NCI-H1436 treated with DMSO at 0.1 percent for 48 hours (cell line): ENCODE results near the gene MSH5.
A peak's percentile ranks its signal among the peaks of the same experiment; 100 is the strongest.
"Not testable (repeated sequence)": the region's sequence is repeated elsewhere in the genome, so short reads cannot be mapped to it uniquely, and the experiment has no call there.

ENCODE experiments used
- DNase-seq: peaks from one replicate; lab custom pipeline; 2025; lab: John Stamatoyannopoulos, UW

The MSH5 gene

GRCh38 chr6:31778999-31779885 lies 39.4 kb downstream of the MSH5 start:
- no peak for DNase-seq

GRCh38 chr6:31779908-31780307 lies 40.1 kb downstream of the MSH5 start:
- DNase-seq, result no peak

DNA sequence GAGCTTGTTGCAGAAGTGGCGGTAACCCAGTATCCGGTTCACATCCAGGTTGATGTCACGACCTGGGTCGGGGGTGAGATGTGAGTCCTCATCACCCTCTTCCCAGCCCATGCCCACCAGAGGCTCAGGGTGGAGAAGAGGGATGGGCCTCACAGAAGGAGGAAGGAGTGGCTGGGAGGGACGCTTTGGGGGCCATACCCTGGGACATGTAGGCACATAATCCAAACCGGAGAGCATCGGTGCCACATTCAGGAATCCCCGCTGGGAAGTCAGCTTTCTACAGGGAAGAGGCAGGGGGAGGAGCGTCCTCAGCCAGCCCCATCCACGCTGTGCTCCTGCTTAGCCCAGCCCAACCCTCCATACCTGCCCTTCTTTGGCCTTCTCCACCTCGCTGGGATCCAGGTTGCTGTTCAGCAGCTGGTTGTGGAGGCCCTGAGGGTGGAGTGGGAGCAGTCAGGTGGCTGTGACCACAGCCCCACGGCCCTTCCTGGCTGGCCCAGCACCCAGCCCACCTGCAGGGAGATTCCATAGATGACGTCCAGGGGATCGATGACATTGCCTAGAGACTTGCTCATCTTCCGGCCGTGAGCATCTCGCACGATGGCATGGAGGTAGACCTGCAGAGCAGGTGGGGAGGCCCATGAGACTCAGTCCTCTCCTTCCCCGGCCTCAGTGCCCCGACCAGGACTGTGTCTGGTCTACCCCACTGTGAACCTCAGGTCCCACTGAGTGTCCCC lies 40.9 kb downstream of the MSH5 start:
- no peak for DNase-seq

GRCh38 chr6:31781244-31782125 lies 41.7 kb downstream of the MSH5 start:
- DNase-seq, result no peak

DNA sequence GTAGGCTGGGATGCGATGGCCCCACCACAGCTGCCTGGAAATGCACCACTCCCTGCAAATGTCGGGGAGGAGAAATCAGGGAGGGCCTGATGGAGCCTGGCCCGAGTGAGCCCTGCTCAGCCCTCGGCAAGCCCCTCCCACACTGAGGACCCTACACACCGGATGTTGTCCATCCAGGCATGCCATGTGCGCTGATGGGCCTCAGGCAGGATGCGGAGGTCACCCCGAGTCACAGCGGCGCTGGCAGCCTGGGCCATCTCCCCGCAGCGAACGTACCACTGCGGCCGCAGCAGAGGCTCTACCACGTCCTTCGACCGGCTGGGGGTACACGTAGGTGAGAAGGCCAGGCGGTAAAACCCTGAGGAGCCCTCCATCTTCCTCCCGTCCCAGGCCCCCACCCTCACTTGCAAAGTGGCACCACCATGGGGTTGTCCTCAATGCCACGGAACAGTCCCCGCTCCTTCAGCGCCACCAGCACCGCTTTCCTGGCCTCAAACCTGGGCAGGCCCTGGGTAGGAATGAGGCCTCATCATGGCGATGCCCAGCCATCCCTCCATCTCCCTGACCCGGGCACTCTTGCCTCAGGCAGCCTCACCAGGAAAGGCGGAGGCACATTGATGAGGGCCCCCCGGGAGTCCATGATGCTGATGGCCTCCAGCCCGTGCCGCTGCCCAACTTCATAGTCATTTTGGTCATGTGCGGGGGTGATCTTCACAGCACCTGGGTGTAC lies 42.5 kb downstream of the MSH5 start:
- no peak for DNase-seq

DNA sequence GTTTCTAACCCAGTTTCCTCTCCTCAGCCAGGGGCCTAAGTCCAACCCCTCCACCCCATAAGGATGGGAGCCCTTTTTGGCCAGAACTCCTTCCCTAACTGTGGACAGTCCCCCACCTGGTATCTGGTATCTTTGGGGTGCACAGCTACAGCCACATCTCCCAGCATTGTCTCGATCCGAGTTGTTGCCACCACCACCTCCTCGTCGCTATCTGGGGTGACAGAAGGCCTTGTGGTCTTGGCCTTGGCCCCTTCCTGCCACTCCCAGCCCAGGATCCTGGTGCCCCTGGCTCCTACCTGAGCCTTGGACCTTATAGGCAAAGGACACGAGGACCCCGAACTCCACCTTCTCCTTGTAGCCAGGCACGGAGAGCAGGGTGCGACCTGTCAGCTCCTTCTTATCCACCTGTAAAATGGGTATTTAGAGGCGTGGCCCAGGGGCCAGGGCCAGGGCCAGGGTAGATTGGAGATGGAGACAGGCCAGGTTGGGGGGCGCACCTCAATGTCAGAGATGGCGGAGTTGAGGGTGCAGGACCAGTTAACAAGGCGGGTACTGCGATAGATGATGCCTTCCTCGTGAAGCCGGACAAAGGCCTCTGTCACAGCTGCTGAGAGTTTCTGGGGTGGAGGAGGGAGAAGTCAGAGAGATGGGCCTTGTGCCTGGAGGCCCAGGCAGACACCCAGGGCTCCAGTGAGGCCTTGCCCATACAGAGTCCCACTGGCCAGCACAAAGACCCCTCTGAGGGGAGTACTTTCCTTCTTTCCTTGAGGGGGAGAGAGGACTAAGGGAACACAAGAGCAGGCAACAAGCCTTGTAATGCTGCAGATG lies 44.5 kb downstream of the MSH5 start:
- no peak for DNase-seq

- no peak for DNase-seq
These were observed 45.7 kb downstream of the MSH5 start for GRCh38 chr6:31785475-31785874.

- DNase-seq, result no peak
These were observed 51.7 kb downstream of the MSH5 start for GRCh38 chr6:31791324-31792089.

GRCh38 chr6:31792090-31792374 lies 52.2 kb downstream of the MSH5 start:
- DNase-seq, result no peak

- DNase-seq, result no peak
These were observed 53.0 kb downstream of the MSH5 start for GRCh38 chr6:31792761-31793171.

- DNase-seq, result not testable (repeated sequence)
These were observed 54.1 kb downstream of the MSH5 start for GRCh38 chr6:31793927-31794245.

- DNase-seq, result no peak
These were observed 54.6 kb downstream of the MSH5 start for GRCh38 chr6:31794294-31794865.

DNA sequence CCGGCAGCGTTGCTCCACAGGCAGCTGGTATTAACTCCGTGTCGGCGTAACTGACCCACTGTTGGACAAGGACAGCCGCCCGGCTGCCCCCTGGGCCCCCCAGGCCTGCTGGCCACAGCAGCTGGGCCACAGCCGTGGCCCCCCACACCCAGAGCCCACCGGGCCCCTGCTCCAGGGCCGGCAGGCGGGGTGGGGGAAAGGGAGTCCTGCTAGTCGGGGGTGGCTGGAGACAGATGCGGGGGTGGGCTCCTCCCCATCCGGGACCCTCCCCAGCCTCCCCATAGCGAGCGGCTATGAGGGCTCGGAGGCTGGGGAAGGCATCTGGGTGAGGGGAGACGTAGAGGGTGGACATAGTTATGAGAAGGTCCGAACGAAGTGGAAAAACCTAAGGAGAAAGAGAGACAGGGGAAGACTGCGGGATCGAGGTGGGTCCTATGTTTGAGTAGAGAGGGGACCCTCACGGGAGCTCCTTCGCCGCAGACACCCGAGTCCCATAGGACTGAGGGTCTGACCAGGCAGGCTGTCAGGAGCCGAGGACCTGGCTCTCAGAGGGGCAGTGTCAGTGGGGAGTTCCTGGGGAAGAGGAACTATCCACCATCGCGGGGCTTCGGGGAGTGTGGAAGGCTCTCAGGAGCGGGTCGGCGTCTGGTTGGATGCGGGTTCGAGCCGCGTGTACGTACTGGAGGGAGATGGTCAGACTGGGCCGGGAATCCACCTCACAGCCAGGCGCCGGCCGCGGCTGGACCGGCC lies 55.2 kb downstream of the MSH5 start:
- no peak for DNase-seq

GRCh38 chr6:31795616-31796298 lies 56.0 kb downstream of the MSH5 start, which contains the start of gene VARS1:
TSS of gene VARS1 (minus strand) at chr6:31795752. CDS start at chr6:31795217, 535 bp downstream.
- DNase-seq, result peak; percentile 42

DNA sequence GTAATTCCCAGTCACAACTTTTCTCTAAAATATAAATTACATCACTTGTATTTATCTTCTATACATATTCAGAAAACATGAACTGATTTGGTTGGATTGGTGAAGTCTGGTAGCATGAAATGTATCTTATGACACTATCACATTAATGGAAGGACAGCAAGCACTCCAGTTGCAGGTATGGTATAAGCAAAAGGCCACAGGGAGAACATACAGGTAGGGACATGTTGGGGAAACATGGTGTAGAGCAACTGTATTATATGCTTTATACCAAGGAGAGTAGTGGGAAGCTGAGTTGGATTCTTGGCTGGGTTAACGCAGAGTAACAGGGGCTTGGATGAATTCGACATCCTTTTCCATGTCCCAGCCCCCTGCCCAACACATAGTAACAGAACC lies 57.2 kb downstream of the MSH5 start:
- DNase-seq, result no peak

GRCh38 chr6:31797588-31797987 lies 57.8 kb downstream of the MSH5 start:
- DNase-seq, result no peak

GRCh38 chr6:31799781-31800180 lies 60.0 kb downstream of the MSH5 start:
- DNase-seq, result no peak
